Naive thymus-derived CD4-positive, alpha-beta T cell (primary cell): ENCODE results near the gene LHFPL3. TPM values are rescaled to one million over a fixed set of nuclear protein-coding genes. Genes with fewer than 3 reads are reported as not detected.

Experiments
- ATAC-seq: fragments of 150-1000 bp; cut with Tn5 transposase; 2 replicates; pipeline ENCODE4 v1.10.0; 2021; ENCODE audit warnings: mild to moderate bottlenecking, moderate library complexity
- CTCF ChIA-PET: fragments of 350-600 bp; sonication (Branson Sonifier 250); formaldehyde crosslinking; loops from one replicate; lab custom pipeline; 2021; ENCODE audit warnings: antibody characterized with exemption; lab: Charles Lee
- POLR2A ChIA-PET: fragments of 350-600 bp; sonication (Branson Sonifier 250); formaldehyde crosslinking; loops from one replicate; lab custom pipeline; 2021; ENCODE audit warnings: antibody characterized with exemption, inconsistent platforms; lab: Charles Lee
- DNase-seq, 9 donors: peaks; one replicate each; pipeline versions ENCODE4 v3.0.0 to v3.0.0-alpha.2; 2020 to 2022; ENCODE audit warnings: mixed read lengths in 1 of 9
- H3K27ac ChIP-seq: one replicate; pipeline ENCODE4 v1.7.0; 2013; ENCODE audit warnings: mild to moderate bottlenecking, low read depth, low read length, moderate library complexity
- H3K27me3 ChIP-seq, 2 donors: one replicate each; pipeline ENCODE4 v1.7.0; 2013; ENCODE audit warnings: low read length in 2 of 2, mild to moderate bottlenecking in 2 of 2, moderate library complexity in 2 of 2; ENCODE audit not compliant: control insufficient read depth in 2 of 2, insufficient read depth in 2 of 2
- H3K36me3 ChIP-seq, 3 experiments: 1 replicate in 2 of 3; 2 replicates in 1 of 3; pipeline ENCODE4 v1.7.0; 2013; ENCODE audit warnings: low read length in 3 of 3, mild to moderate bottlenecking in 3 of 3, moderate library complexity in 1 of 3; ENCODE audit not compliant: insufficient read depth in 3 of 3, control insufficient read depth in 2 of 3
- H3K4me1 ChIP-seq, 2 donors: one replicate each; pipeline ENCODE4 v1.7.0; 2013; ENCODE audit warnings: low read length in 2 of 2, mild to moderate bottlenecking in 2 of 2, moderate library complexity in 1 of 2; ENCODE audit not compliant: control insufficient read depth in 2 of 2, insufficient read depth in 2 of 2
- H3K4me3 ChIP-seq: 2 replicates; pipeline ENCODE4 v1.7.0; 2013; ENCODE audit warnings: mild to moderate bottlenecking, low read length
- H3K9me3 ChIP-seq, 3 experiments: 1 replicate in 2 of 3; 2 replicates in 1 of 3; pipeline ENCODE4 v1.7.0; 2013; ENCODE audit warnings: low read length in 3 of 3; ENCODE audit not compliant: control insufficient read depth in 2 of 3
- H3K27ac Mint-ChIP-seq, 9 donors: one replicate each; pipeline ENCODE4 v1.8.0; 2020 to 2022; ENCODE audit warnings: mixed read lengths in 9 of 9, mild to moderate bottlenecking in 8 of 9, moderate library complexity in 5 of 9, inconsistent platforms in 2 of 9
- H3K27me3 Mint-ChIP-seq, 5 donors: one replicate each; pipeline ENCODE4 v1.8.0; 2021 to 2022; ENCODE audit warnings: mixed read lengths in 5 of 5, mild to moderate bottlenecking in 1 of 5
- H3K36me3 Mint-ChIP-seq, 5 donors: one replicate each; pipeline ENCODE4 v1.8.0; 2020 to 2022; ENCODE audit warnings: mixed read lengths in 5 of 5, mild to moderate bottlenecking in 3 of 5, inconsistent platforms in 1 of 5
- H3K4me1 Mint-ChIP-seq, 7 donors: one replicate each; pipeline ENCODE4 v1.8.0; 2020 to 2022; ENCODE audit warnings: mixed read lengths in 7 of 7, mild to moderate bottlenecking in 3 of 7, inconsistent platforms in 1 of 7
- H3K4me3 Mint-ChIP-seq, 10 donors: one replicate each; pipeline ENCODE4 v1.8.0; 2020 to 2022; ENCODE audit warnings: mild to moderate bottlenecking in 10 of 10, mixed read lengths in 10 of 10, moderate library complexity in 6 of 10, inconsistent platforms in 2 of 10
- H3K9me3 Mint-ChIP-seq, 11 donors: one replicate each; pipeline ENCODE4 v1.8.0; 2020 to 2022; ENCODE audit warnings: mixed read lengths in 11 of 11, mild to moderate bottlenecking in 4 of 11, inconsistent platforms in 1 of 11, moderate library complexity in 1 of 11
- intact Hi-C, 2 donors: fragments of 100-400 bp; cut with micrococcal nuclease; formaldehyde crosslinking; loops; one replicate each; pipeline ENCODE4 v1.15.1; 2023
- polyA plus RNA-seq, 2 donors: library from polyadenylated mRNA; unstranded; fragments of 300-500 nt; fragmentation: Illumina TruSeq; gene quantifications; one replicate each; pipeline ENCODE4 v1.2.3, GENCODE V29; 2021
- total RNA-seq, 6 experiments: library from RNA in 5 of 6; stranded (reverse) in 5 of 6; gene quantifications; 1 replicate in 5 of 6; 2 replicates in 1 of 6; pipeline ENCODE4 v1.2.3 and lab custom pipeline; 2021 to 2026

LHFPL3 gene
- total and polyA plus RNA-seq, 7 experiments from 2014 or later, result not detected

GRCh38 chr7:104790440-104790839 is 462.0 kb downstream of the LHFPL3 start:
- no peaks in the 10 kb centered on the region for H3K36me3 ChIP-seq
- ATAC-seq (no peak), DNase-seq (no peak)
- intact Hi-C loops, result no loop called here
- Mint-ChIP-seq H3K27ac (no peak overlapping the region), H3K27me3 (peaks cover 8 to 50% (median 22%) of the 10 kb centered on the region in 5 donors), H3K4me1 (no peaks in the 10 kb centered on the region), H3K4me3 (no peak overlapping the region), H3K36me3 (no peaks in the 10 kb centered on the region), H3K9me3 (peaks cover 0 to 4% (median 0%) of the 10 kb centered on the region in 11 donors)
- H3K9me3 ChIP-seq, result no peaks in the 10 kb centered on the region
- ChIA-PET CTCF (no interaction called here), POLR2A (no interaction called here)
- H3K27me3 ChIP-seq, result no peaks in the 10 kb centered on the region
- H3K4me3 ChIP-seq, result no peak overlapping the region
- no peaks in the 10 kb centered on the region for H3K4me1 ChIP-seq
- H3K27ac ChIP-seq, result no peak overlapping the region

- Mint-ChIP-seq H3K36me3 (no peaks in the 10 kb centered on the region), H3K9me3 (no peaks in the 10 kb centered on the region), H3K4me1 (no peaks in the 10 kb centered on the region), H3K27ac (no peak overlapping the region), H3K4me3 (no peak overlapping the region), H3K27me3 (peaks cover 8 to 45% (median 25%) of the 10 kb centered on the region in 5 donors)
- Histone ChIP-seq H3K4me1 (no peaks in the 10 kb centered on the region), H3K36me3 (no peaks in the 10 kb centered on the region), H3K27ac (no peak overlapping the region), H3K4me3 (no peak overlapping the region), H3K9me3 (no peaks in the 10 kb centered on the region), H3K27me3 (no peaks in the 10 kb centered on the region)
- ChIA-PET POLR2A (no interaction called here), CTCF (no interaction called here)
- intact Hi-C loops, result no loop called here
- DNase-seq, result no peak
- no peak for ATAC-seq
These were observed 462.7 kb downstream of the LHFPL3 start for GRCh38 chr7:104791080-104791479.

DNA sequence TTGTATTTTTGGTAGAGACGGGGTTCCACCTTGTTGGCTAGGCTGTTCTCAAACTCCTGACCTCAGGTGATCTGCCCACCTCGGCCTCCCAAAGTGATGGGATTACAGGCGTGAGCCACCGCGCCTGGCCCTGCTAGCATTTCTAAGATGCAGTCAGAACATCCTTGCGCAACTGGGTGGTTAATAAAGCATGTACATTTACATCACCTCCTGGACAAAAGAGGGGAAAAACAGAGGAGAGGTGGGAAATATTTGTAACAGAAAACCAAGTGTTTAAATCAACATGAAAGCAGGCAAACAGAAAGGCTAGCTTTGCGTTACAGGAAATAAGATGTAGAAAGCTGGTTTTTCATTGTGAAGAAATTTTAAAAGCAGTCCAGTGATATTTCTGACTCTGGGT is 464.7 kb downstream of the LHFPL3 start:
- H3K27ac ChIP-seq, result no peak overlapping the region
- H3K9me3 ChIP-seq, result no peaks in the 10 kb centered on the region
- POLR2A ChIA-PET, result no interaction called here
- H3K4me1 Mint-ChIP-seq, result no peaks in the 10 kb centered on the region
- no peak overlapping the region for H3K4me3 ChIP-seq
- DNase-seq, result no peak
- no peak overlapping the region for H3K4me3 Mint-ChIP-seq
- no peaks in the 10 kb centered on the region for H3K4me1 ChIP-seq
- intact Hi-C loops, result no loop called here
- H3K36me3 Mint-ChIP-seq, result no peaks in the 10 kb centered on the region
- CTCF ChIA-PET, result no interaction called here
- no peak overlapping the region for H3K27ac Mint-ChIP-seq
- H3K27me3 ChIP-seq, result no peaks in the 10 kb centered on the region
- no peaks in the 10 kb centered on the region for H3K9me3 Mint-ChIP-seq
- peaks cover 8 to 49% (median 28%) of the 10 kb centered on the region in 5 donors for H3K27me3 Mint-ChIP-seq
- H3K36me3 ChIP-seq, result no peaks in the 10 kb centered on the region
- no peak for ATAC-seq

DNA sequence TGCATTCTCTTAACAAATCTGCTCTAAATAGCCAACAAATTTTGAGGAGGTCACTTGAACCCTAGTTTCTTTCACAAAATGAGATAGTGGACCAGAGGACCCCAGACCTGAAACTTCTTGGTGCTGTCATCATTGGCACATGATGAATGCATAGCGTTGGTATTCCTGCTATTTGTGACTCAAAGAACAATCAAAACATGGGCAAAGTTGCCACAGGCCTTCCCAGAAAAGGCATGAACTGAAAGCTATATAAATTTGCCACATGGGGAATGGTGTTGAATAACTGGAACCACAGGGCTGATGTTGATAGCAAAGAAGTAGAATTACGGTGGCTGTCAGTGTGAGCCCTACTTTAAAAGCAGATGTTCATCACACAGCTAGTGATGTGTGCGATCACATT is 465.8 kb downstream of the LHFPL3 start:
- Histone ChIP-seq H3K36me3 (no peaks in the 10 kb centered on the region), H3K9me3 (no peaks in the 10 kb centered on the region), H3K27me3 (no peaks in the 10 kb centered on the region), H3K27ac (no peak overlapping the region), H3K4me3 (no peak overlapping the region), H3K4me1 (no peaks in the 10 kb centered on the region)
- no peak overlapping the region for H3K27ac Mint-ChIP-seq
- intact Hi-C loops, result no loop called here
- ChIA-PET CTCF (no interaction called here), POLR2A (no interaction called here)
- no peak overlapping the region for H3K4me3 Mint-ChIP-seq
- ATAC-seq (no peak), DNase-seq (no peak)
- no peaks in the 10 kb centered on the region for H3K36me3 Mint-ChIP-seq
- peaks cover 8 to 49% (median 28%) of the 10 kb centered on the region in 5 donors for H3K27me3 Mint-ChIP-seq
- no peaks in the 10 kb centered on the region for H3K9me3 Mint-ChIP-seq
- no peaks in the 10 kb centered on the region for H3K4me1 Mint-ChIP-seq

DNA sequence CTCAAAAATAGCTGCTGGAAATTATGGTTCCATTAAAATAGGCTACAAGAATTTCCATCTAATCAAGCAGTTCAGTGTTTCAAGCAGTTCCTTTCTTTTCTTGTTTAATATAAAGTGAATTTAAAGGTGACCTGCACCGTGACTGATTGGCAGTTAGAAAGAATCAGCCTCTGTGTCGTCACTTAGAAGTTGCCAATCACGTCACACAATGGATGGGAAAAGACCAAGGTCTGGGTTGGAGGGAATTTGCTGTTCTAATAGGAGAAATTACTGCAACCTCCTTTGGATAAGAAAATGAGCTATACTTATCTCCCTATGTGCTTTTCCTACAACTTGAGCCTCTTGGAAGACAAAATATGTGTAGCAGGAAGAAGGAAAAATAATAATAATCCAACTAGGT is 466.2 kb downstream of the LHFPL3 start:
- CTCF ChIA-PET, result no interaction called here
- intact Hi-C loops, result no loop called here
- H3K4me3 Mint-ChIP-seq, result no peak overlapping the region

DNA sequence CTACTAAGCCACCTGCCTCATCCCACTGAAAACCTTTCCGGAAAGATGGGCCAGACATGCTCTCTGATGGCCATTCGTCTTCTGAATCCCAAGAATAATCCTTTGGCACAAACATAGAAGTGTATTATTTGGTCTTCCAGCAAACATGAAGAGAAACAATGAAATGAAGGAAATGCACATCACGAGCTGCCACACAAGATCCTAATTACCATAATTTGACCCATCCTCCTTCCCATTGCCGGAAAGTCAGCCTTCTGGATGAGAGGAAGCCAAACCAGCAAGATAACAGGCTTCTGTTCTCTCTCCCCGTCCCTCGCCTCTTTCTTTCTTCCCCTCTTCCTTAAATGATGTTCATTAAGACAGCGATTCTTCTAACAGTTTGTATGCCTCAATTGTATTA is 466.7 kb downstream of the LHFPL3 start:
- Mint-ChIP-seq H3K27ac (no peak overlapping the region), H3K4me3 (no peak overlapping the region), H3K4me1 (no peaks in the 10 kb centered on the region), H3K36me3 (no peaks in the 10 kb centered on the region), H3K27me3 (peaks cover 5 to 53% (median 32%) of the 10 kb centered on the region in 5 donors), H3K9me3 (no peaks in the 10 kb centered on the region)
- no peaks in the 10 kb centered on the region for H3K36me3 ChIP-seq
- ATAC-seq (no peak), DNase-seq (no peak)
- intact Hi-C loops, result no loop called here
- ChIA-PET POLR2A (no interaction called here), CTCF (no interaction called here)
- H3K9me3 ChIP-seq, result no peaks in the 10 kb centered on the region
- H3K27ac ChIP-seq, result no peak overlapping the region
- H3K4me3 ChIP-seq, result no peak overlapping the region
- no peaks in the 10 kb centered on the region for H3K4me1 ChIP-seq
- no peaks in the 10 kb centered on the region for H3K27me3 ChIP-seq

More for the DNA sequence above, 466.2 kb downstream of the LHFPL3 start:
- H3K27ac ChIP-seq, result no peak overlapping the region
- no peaks in the 10 kb centered on the region for H3K27me3 ChIP-seq
- no peaks in the 10 kb centered on the region for H3K36me3 ChIP-seq
- H3K9me3 ChIP-seq, result no peaks in the 10 kb centered on the region
- Mint-ChIP-seq H3K27ac (no peak overlapping the region), H3K9me3 (no peaks in the 10 kb centered on the region), H3K4me1 (no peaks in the 10 kb centered on the region), H3K27me3 (peaks cover 8 to 50% (median 30%) of the 10 kb centered on the region in 5 donors), H3K36me3 (no peaks in the 10 kb centered on the region)
- no peaks in the 10 kb centered on the region for H3K4me1 ChIP-seq
- H3K4me3 ChIP-seq, result no peak overlapping the region
- ATAC-seq, result no peak
- no peak for DNase-seq
- POLR2A ChIA-PET, result no interaction called here

DNA sequence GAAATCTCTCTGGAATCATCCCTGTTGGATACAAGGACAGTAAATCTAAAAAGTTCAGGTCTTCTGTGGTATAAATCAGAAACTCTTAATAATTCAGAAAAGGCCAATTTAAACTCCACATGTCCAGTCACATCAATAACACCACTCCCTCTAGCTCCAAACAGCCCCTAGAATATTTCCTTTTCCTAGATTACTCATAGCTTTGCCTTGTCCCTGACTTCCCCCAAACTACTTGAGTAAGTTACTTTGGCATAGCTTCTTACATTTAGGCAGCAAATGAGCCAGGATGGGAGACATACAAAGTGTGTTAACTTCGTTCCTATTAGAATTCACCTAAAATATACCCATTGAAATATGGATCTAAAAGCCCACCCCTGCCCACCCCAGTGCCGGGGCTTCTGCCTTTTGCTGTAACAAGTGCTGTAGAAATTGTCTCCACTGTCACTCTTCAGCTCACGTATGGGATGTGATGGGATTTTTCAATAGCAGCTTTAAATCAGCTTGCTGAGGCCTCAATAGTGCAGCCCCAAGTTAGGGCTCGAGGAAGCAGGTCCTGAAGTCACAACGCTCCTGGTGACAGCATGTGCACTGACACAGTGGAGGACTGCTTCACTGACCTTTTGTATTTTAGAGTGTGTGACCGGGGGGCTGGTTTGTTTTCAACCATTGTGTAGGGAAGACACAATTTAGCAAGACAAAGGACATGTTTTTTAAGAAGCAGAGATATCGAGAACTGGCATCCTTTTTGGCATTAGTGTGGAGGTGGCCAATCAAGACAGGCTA is 467.4 kb downstream of the LHFPL3 start:
- H3K9me3 ChIP-seq, result no peaks in the 10 kb centered on the region
- ATAC-seq, result no peak
- Mint-ChIP-seq H3K4me1 (no peaks in the 10 kb centered on the region), H3K27me3 (peaks cover 0 to 52% (median 36%) of the 10 kb centered on the region in 5 donors), H3K36me3 (no peaks in the 10 kb centered on the region), H3K9me3 (no peaks in the 10 kb centered on the region), H3K4me3 (no peak overlapping the region), H3K27ac (no peak overlapping the region)
- CTCF ChIA-PET, result no interaction called here
- H3K27me3 ChIP-seq, result no peaks in the 10 kb centered on the region
- H3K4me3 ChIP-seq, result no peak overlapping the region
- intact Hi-C loops, result no loop called here
- no peak overlapping the region for H3K27ac ChIP-seq
- no peak for DNase-seq
- POLR2A ChIA-PET, result no interaction called here
- no peaks in the 10 kb centered on the region for H3K4me1 ChIP-seq
- no peaks in the 10 kb centered on the region for H3K36me3 ChIP-seq
